ENCODE data around the gene MRPL50.

The MRPL50 gene

GRCh38 chr9:101372327-101373118 is 25.9 kb downstream of the MRPL50 start:
- no peak for DNase-seq

GRCh38 chr9:101371813-101372212 is 26.6 kb downstream of the MRPL50 start:
- no peak for DNase-seq

GRCh38 chr9:101369884-101370531 is 28.4 kb downstream of the MRPL50 start:
- DNase-seq, result no peak

GRCh38 chr9:101369286-101369685 is 29.1 kb downstream of the MRPL50 start:
- DNase-seq, result no peak

- DNase-seq, result no peak
Measured at GRCh38 chr9:101367323-101367722, 31.1 kb downstream of the MRPL50 start.

- no peak for DNase-seq
Measured at GRCh38 chr9:101366038-101366756, 32.2 kb downstream of the MRPL50 start.

GRCh38 chr9:101365181-101365580 is 33.2 kb downstream of the MRPL50 start:
- no peak for DNase-seq

- no peak for DNase-seq
Measured at GRCh38 chr9:101362450-101362849, 36.0 kb downstream of the MRPL50 start.

- no peak for DNase-seq
Measured at GRCh38 chr9:101360647-101361046, 37.8 kb downstream of the MRPL50 start.

- DNase-seq, result no peak
Measured at GRCh38 chr9:101359679-101360078, 38.7 kb downstream of the MRPL50 start.

- DNase-seq, result no peak
Measured at GRCh38 chr9:101356619-101357018, 41.8 kb downstream of the MRPL50 start.

GRCh38 chr9:101354765-101355708 is 43.4 kb downstream of the MRPL50 start:
- DNase-seq, result no peak

- DNase-seq, result no peak
Measured at GRCh38 chr9:101354143-101354764, 44.2 kb downstream of the MRPL50 start.

GRCh38 chr9:101353683-101354082 is 44.7 kb downstream of the MRPL50 start:
- no peak for DNase-seq

GRCh38 chr9:101352892-101353463 is 45.4 kb downstream of the MRPL50 start:
- DNase-seq, result no peak

- DNase-seq, result no peak
Measured at GRCh38 chr9:101350285-101350684, 48.1 kb downstream of the MRPL50 start.

GRCh38 chr9:101342595-101342994 is 55.8 kb downstream of the MRPL50 start:
- no peak for DNase-seq

- no peak for DNase-seq
Measured at GRCh38 chr9:101341958-101342357, 56.5 kb downstream of the MRPL50 start.

Measured in NCI-H1092 (cell line).